ENCODE data around the gene CADM4. TPM values are rescaled to one million over a fixed set of nuclear protein-coding genes. Genes with fewer than 3 reads are reported as not detected.

The CADM4 gene
- total and polyA plus RNA-seq, 9 of the 15 experiments (the other 6 are each of a cell fraction or from before 2014, with no cell fraction given) = 0.03 to 4.6 (median 1.3) TPM

DNA sequence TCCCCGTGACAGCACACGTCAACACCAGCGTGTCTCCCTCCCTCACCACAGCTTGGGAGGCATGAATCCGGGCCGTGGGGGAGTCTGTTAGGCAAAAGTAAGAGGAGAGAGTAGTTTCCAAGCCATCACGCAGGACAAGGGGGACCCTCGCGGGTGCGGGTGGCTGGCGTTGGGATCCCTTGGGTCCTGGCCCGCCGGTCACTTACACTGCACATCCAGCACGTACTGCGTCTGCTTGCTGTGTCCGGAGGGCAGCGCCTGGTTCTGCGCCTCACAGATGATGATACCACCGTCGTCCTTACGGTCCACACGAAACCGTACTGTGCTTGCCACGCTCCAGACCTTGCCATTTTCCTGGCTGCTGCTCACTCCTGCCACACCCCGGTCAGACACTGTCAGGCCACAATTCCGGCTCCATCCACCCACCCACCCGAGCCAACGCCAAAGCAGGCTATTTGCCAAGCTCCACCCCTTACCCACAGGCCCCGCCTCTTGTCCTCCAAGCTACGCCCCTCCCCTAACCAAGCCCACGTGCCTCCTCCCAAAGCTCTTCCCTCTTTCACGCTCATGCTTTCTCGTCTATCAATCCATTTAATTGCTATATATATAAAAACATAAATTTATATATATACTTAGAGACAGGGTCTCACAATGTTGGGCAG, 13.6 kb downstream of the CADM4 start (continued):
- TF ChIP-seq, protein P1, sequence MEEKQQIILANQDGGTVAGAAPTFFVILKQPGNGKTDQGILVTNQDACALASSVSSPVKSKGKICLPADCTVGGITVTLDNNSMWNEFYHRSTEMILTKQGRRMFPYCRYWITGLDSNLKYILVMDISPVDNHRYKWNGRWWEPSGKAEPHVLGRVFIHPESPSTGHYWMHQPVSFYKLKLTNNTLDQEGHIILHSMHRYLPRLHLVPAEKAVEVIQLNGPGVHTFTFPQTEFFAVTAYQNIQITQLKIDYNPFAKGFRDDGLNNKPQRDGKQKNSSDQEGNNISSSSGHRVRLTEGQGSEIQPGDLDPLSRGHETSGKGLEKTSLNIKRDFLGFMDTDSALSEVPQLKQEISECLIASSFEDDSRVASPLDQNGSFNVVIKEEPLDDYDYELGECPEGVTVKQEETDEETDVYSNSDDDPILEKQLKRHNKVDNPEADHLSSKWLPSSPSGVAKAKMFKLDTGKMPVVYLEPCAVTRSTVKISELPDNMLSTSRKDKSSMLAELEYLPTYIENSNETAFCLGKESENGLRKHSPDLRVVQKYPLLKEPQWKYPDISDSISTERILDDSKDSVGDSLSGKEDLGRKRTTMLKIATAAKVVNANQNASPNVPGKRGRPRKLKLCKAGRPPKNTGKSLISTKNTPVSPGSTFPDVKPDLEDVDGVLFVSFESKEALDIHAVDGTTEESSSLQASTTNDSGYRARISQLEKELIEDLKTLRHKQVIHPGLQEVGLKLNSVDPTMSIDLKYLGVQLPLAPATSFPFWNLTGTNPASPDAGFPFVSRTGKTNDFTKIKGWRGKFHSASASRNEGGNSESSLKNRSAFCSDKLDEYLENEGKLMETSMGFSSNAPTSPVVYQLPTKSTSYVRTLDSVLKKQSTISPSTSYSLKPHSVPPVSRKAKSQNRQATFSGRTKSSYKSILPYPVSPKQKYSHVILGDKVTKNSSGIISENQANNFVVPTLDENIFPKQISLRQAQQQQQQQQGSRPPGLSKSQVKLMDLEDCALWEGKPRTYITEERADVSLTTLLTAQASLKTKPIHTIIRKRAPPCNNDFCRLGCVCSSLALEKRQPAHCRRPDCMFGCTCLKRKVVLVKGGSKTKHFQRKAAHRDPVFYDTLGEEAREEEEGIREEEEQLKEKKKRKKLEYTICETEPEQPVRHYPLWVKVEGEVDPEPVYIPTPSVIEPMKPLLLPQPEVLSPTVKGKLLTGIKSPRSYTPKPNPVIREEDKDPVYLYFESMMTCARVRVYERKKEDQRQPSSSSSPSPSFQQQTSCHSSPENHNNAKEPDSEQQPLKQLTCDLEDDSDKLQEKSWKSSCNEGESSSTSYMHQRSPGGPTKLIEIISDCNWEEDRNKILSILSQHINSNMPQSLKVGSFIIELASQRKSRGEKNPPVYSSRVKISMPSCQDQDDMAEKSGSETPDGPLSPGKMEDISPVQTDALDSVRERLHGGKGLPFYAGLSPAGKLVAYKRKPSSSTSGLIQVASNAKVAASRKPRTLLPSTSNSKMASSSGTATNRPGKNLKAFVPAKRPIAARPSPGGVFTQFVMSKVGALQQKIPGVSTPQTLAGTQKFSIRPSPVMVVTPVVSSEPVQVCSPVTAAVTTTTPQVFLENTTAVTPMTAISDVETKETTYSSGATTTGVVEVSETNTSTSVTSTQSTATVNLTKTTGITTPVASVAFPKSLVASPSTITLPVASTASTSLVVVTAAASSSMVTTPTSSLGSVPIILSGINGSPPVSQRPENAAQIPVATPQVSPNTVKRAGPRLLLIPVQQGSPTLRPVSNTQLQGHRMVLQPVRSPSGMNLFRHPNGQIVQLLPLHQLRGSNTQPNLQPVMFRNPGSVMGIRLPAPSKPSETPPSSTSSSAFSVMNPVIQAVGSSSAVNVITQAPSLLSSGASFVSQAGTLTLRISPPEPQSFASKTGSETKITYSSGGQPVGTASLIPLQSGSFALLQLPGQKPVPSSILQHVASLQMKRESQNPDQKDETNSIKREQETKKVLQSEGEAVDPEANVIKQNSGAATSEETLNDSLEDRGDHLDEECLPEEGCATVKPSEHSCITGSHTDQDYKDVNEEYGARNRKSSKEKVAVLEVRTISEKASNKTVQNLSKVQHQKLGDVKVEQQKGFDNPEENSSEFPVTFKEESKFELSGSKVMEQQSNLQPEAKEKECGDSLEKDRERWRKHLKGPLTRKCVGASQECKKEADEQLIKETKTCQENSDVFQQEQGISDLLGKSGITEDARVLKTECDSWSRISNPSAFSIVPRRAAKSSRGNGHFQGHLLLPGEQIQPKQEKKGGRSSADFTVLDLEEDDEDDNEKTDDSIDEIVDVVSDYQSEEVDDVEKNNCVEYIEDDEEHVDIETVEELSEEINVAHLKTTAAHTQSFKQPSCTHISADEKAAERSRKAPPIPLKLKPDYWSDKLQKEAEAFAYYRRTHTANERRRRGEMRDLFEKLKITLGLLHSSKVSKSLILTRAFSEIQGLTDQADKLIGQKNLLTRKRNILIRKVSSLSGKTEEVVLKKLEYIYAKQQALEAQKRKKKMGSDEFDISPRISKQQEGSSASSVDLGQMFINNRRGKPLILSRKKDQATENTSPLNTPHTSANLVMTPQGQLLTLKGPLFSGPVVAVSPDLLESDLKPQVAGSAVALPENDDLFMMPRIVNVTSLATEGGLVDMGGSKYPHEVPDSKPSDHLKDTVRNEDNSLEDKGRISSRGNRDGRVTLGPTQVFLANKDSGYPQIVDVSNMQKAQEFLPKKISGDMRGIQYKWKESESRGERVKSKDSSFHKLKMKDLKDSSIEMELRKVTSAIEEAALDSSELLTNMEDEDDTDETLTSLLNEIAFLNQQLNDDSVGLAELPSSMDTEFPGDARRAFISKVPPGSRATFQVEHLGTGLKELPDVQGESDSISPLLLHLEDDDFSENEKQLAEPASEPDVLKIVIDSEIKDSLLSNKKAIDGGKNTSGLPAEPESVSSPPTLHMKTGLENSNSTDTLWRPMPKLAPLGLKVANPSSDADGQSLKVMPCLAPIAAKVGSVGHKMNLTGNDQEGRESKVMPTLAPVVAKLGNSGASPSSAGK (IDR thresholded peaks at IDR 0.05) = peak; percentile 71
- no peak for TF ChIP-seq PRPF4 (IDR thresholded peaks at IDR 0.05; ENCODE audit: insufficient read depth, low read depth, low read length, poor library complexity, severe bottlenecking)
- 0 out of 2 replicates have a peak, but pooled peaks have one; percentile 12 for TF ChIP-seq CREM (IDR thresholded peaks at IDR 0.05; ENCODE audit: low read depth)
- TF ChIP-seq, protein P2, sequence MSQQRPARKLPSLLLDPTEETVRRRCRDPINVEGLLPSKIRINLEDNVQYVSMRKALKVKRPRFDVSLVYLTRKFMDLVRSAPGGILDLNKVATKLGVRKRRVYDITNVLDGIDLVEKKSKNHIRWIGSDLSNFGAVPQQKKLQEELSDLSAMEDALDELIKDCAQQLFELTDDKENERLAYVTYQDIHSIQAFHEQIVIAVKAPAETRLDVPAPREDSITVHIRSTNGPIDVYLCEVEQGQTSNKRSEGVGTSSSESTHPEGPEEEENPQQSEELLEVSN (IDR thresholded peaks at IDR 0.05; ENCODE audit: borderline replicate concordance in 1 of 2, extremely low read depth in 1 of 2, insufficient read depth in 1 of 2, insufficient read length in 1 of 2, low read depth in 1 of 2, low read length in 1 of 2, poor library complexity in 1 of 2, severe bottlenecking in 1 of 2) = peak; percentile 28 to 75
- TF ChIP-seq EP400 (IDR thresholded peaks at IDR 0.05) = no peak
- no peak for TF ChIP-seq MYBL2 (IDR thresholded peaks at IDR 0.05; ENCODE audit: low read depth)
- TF ChIP-seq MYBL2 (CRISPR knock-in tag; IDR thresholded peaks at IDR 0.05; ENCODE audit: borderline replicate concordance) = no peak
- TF ChIP-seq, protein P3, sequence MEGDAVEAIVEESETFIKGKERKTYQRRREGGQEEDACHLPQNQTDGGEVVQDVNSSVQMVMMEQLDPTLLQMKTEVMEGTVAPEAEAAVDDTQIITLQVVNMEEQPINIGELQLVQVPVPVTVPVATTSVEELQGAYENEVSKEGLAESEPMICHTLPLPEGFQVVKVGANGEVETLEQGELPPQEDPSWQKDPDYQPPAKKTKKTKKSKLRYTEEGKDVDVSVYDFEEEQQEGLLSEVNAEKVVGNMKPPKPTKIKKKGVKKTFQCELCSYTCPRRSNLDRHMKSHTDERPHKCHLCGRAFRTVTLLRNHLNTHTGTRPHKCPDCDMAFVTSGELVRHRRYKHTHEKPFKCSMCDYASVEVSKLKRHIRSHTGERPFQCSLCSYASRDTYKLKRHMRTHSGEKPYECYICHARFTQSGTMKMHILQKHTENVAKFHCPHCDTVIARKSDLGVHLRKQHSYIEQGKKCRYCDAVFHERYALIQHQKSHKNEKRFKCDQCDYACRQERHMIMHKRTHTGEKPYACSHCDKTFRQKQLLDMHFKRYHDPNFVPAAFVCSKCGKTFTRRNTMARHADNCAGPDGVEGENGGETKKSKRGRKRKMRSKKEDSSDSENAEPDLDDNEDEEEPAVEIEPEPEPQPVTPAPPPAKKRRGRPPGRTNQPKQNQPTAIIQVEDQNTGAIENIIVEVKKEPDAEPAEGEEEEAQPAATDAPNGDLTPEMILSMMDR (IDR thresholded peaks at IDR 0.05 in 2 of 3, conservative IDR thresholded peaks at IDR 0.05 in 1 of 3; ENCODE audit: insufficient read depth in 2 of 3, low read depth in 1 of 3, low read length in 3 of 3) = peak; percentile 44 to 47 (median 46); a peak in 5 of 6 replicates
- no peak for TF ChIP-seq E2F3 (CRISPR knock-in tag; IDR thresholded peaks at IDR 0.05)
- TF ChIP-seq RBBP5 (IDR thresholded peaks at IDR 0.05; ENCODE audit: borderline replicate concordance, insufficient read depth, low read length, poor library complexity, severe bottlenecking) = no peak
- no peak for TF ChIP-seq HEY1 (CRISPR knock-in tag; IDR thresholded peaks at IDR 0.05; ENCODE audit: borderline replicate concordance)
- peak; percentile 71 for TF ChIP-seq L3MBTL2 (IDR thresholded peaks at IDR 0.05)
